Activated T-cell treated with anti-CD3 and anti-CD28 coated beads, Interleukin-2, amount 50 U/mL, for 72 hours (primary cell): ENCODE results near the gene PIGX. TPM values are rescaled to one million over a fixed set of nuclear protein-coding genes. Genes with fewer than 3 reads are reported as not detected.

Experiments used
- ATAC-seq, 2 donors: fragments of 150-1000 bp; cut with Tn5 transposase; replicated peaks in 1 of 2; 2 replicates each; pipeline ENCODE4 v1.10.0; 2021; ENCODE audit warnings: moderate library complexity in 2 of 2, mild to moderate bottlenecking in 1 of 2
- DNase-seq, 2 donors: peaks; one replicate each; pipeline ENCODE4 v3.0.0; 2021 to 2022; ENCODE audit warnings: mixed read lengths in 1 of 2
- H3K27ac Mint-ChIP-seq: one replicate; pipeline ENCODE4 v1.8.0; 2022; ENCODE audit warnings: mild to moderate bottlenecking, moderate library complexity, mixed read lengths
- H3K27me3 Mint-ChIP-seq: one replicate; pipeline ENCODE4 v1.8.0; 2022; ENCODE audit warnings: low read depth, mixed read lengths
- H3K36me3 Mint-ChIP-seq, 2 donors: one replicate each; pipeline ENCODE4 v1.8.0; 2022; ENCODE audit warnings: mixed read lengths in 2 of 2, mild to moderate bottlenecking in 1 of 2; ENCODE audit not compliant: insufficient read depth in 2 of 2
- H3K4me1 Mint-ChIP-seq: one replicate; pipeline ENCODE4 v1.8.0; 2022; ENCODE audit warnings: low read depth, mixed read lengths
- H3K4me3 Mint-ChIP-seq, 2 donors: one replicate each; pipeline ENCODE4 v1.8.0; 2022; ENCODE audit warnings: mild to moderate bottlenecking in 2 of 2, mixed read lengths in 2 of 2, moderate library complexity in 2 of 2
- H3K9me3 Mint-ChIP-seq, 2 donors: one replicate each; pipeline ENCODE4 v1.8.0; 2022; ENCODE audit warnings: mixed read lengths in 2 of 2
- total RNA-seq, 2 donors: library from RNA; stranded (reverse); gene quantifications; one replicate each; pipeline ENCODE4 v1.2.3, GENCODE V29; 2022

Gene PIGX
- total RNA-seq, 2 donors from 2014 or later, result 72.7 to 81.6 TPM

- DNase-seq, result no peak
- Mint-ChIP-seq H3K36me3 (peaks cover 7 to 22% of the 10 kb centered on the region in 2 donors), H3K4me3 (no peak overlapping the region), H3K4me1 (peaks cover 40% of the 10 kb centered on the region), H3K27me3 (no peaks in the 10 kb centered on the region), H3K27ac (no peak overlapping the region), H3K9me3 (peaks cover 0 to 5% of the 10 kb centered on the region in 2 donors)
- ATAC-seq, result no peak
These were observed 63.8 kb downstream of the PIGX start for GRCh38 chr3:196775938-196776337.

GRCh38 chr3:196777836-196778235, 65.7 kb downstream of the PIGX start:
- DNase-seq (no peak), ATAC-seq (no peak)
- H3K36me3 Mint-ChIP-seq, result peaks cover 7 to 26% of the 10 kb centered on the region in 2 donors
- H3K4me3 Mint-ChIP-seq, result no peak overlapping the region
- no peak overlapping the region for H3K27ac Mint-ChIP-seq
- no peaks in the 10 kb centered on the region for H3K27me3 Mint-ChIP-seq
- H3K4me1 Mint-ChIP-seq, result peaks cover 21% of the 10 kb centered on the region
- peaks cover 0 to 5% of the 10 kb centered on the region in 2 donors for H3K9me3 Mint-ChIP-seq

GRCh38 chr3:196778755-196779154, 66.6 kb downstream of the PIGX start:
- no peak for DNase-seq
- Mint-ChIP-seq H3K36me3 (peaks cover 9 to 33% of the 10 kb centered on the region in 2 donors), H3K27ac (no peak overlapping the region), H3K9me3 (peaks cover 0 to 5% of the 10 kb centered on the region in 2 donors), H3K4me1 (peaks cover 12% of the 10 kb centered on the region), H3K4me3 (no peak overlapping the region), H3K27me3 (no peaks in the 10 kb centered on the region)
- no peak for ATAC-seq

- H3K4me1 Mint-ChIP-seq, result peaks cover 10% of the 10 kb centered on the region
- no peak overlapping the region for H3K27ac Mint-ChIP-seq
- H3K4me3 Mint-ChIP-seq, result no peak overlapping the region
- peaks cover 17 to 49% of the 10 kb centered on the region in 2 donors for H3K36me3 Mint-ChIP-seq
- H3K9me3 Mint-ChIP-seq, result peaks cover 3 to 5% of the 10 kb centered on the region in 2 donors
- no peak for DNase-seq
- H3K27me3 Mint-ChIP-seq, result no peaks in the 10 kb centered on the region
- ATAC-seq, result no peak
These were observed 70.3 kb downstream of the PIGX start for GRCh38 chr3:196782511-196782910.

Other genes starting within 250 kb of the PIGX start
- gene RNF168, start 208.6 kb upstream of the PIGX start, total RNA-seq, result 10 to 100 TPM; 32.0 to 37.7 TPM
- not detected for gene SMCO1, start 197.0 kb upstream of the PIGX start, total RNA-seq
- 10 to 100 TPM; 20.3 to 27.6 TPM for gene WDR53, start 143.8 kb upstream of the PIGX start, total RNA-seq
- 10 to 100 TPM; 14.0 to 16.9 TPM for gene FBXO45, start 143.7 kb upstream of the PIGX start, total RNA-seq
- 10 to 100 TPM; 15.2 to 20.6 TPM for gene NRROS, start 72.7 kb upstream of the PIGX start, total RNA-seq
- gene CEP19, start 127 bp upstream of the PIGX start, total RNA-seq, result 1 to 10 TPM; 5.3 to 5.9 TPM
- 100 to 1,000 TPM in 1 of 2 donors, 10 to 100 TPM in 1; 99.9 to 109 TPM for gene PAK2, start 27.5 kb downstream of the PIGX start, total RNA-seq
- gene SENP5, start 155.5 kb downstream of the PIGX start, total RNA-seq, result 10 to 100 TPM; 33.7 to 38.6 TPM
- gene NCBP2, start 230.2 kb downstream of the PIGX start, total RNA-seq, result 10 to 100 TPM; 71.4 to 84.3 TPM